ENCODE results near the gene CRIM1.

GRCh38 chr2:36374585-36374984 is 19.0 kb downstream of the CRIM1 start:
- TF ChIP-seq POLR2A (IDR thresholded peaks at IDR 0.05) (no peak), POLR2AphosphoS5 (IDR thresholded peaks at IDR 0.05) (no peak)
